GM18858 (cell line): ENCODE measurements around the gene PLAC1.

Experiments used
- ATAC-seq: cut with Tn5 transposase; IDR thresholded peaks from one replicate; pipeline ENCODE4 v1.9.1; 2021; ENCODE audit not compliant: unreplicated experiment

PLAC1 gene

GRCh38 chrX:134544513-134545151 lies 113.6 kb downstream of the PLAC1 start:
- ATAC-seq = no peak

GRCh38 chrX:134544135-134544512 lies 114.1 kb downstream of the PLAC1 start:
- no peak for ATAC-seq

GRCh38 chrX:134543288-134543687 lies 115.0 kb downstream of the PLAC1 start:
- ATAC-seq = no peak

- no peak for ATAC-seq
Observed at GRCh38 chrX:134542485-134542884, 115.8 kb downstream of the PLAC1 start.

GRCh38 chrX:134541906-134542305 lies 116.4 kb downstream of the PLAC1 start:
- ATAC-seq = no peak

- ATAC-seq = no peak
Observed at GRCh38 chrX:134538316-134538715, 120.0 kb downstream of the PLAC1 start.

GRCh38 chrX:134537179-134537955 lies 120.9 kb downstream of the PLAC1 start:
- ATAC-seq = no peak

GRCh38 chrX:134533952-134534351 lies 124.3 kb downstream of the PLAC1 start:
- no peak for ATAC-seq

GRCh38 chrX:134533352-134533751 lies 124.9 kb downstream of the PLAC1 start:
- no peak for ATAC-seq

- ATAC-seq = no peak
Observed at GRCh38 chrX:134530845-134531244, 127.4 kb downstream of the PLAC1 start.

- ATAC-seq = no peak
Observed at GRCh38 chrX:134529481-134529880, 128.8 kb downstream of the PLAC1 start.

GRCh38 chrX:134528960-134529359 lies 129.3 kb downstream of the PLAC1 start:
- ATAC-seq = no peak

- no peak for ATAC-seq
Observed at GRCh38 chrX:134526399-134526798, 131.9 kb downstream of the PLAC1 start.

- no peak for ATAC-seq
Observed at GRCh38 chrX:134525086-134525792, 133.0 kb downstream of the PLAC1 start.

- no peak for ATAC-seq
Observed at GRCh38 chrX:134524181-134524580, 134.1 kb downstream of the PLAC1 start.

- ATAC-seq = no peak
Observed at GRCh38 chrX:134520860-134521390, 137.3 kb downstream of the PLAC1 start.
